ENCODE measurements around the gene CTDSPL.

- TF ChIP-seq PATZ1 (CRISPR knock-in tag; IDR thresholded peaks at IDR 0.05; ENCODE audit: borderline replicate concordance) (no peak), TSHZ2 (CRISPR knock-in tag; IDR thresholded peaks at IDR 0.05) (no peak), ZNF565 (CRISPR knock-in tag; conservative IDR thresholded peaks at IDR 0.05; ENCODE audit: low read depth) (no peak), ISL1 (CRISPR knock-in tag; IDR thresholded peaks at IDR 0.05) (no peak), ARNTL (CRISPR knock-in tag; IDR thresholded peaks at IDR 0.05; ENCODE audit: borderline replicate concordance, low read depth) (no peak), TOX (CRISPR knock-in tag; IDR thresholded peaks at IDR 0.05; ENCODE audit: borderline replicate concordance) (no peak), ZFP30 (CRISPR knock-in tag; IDR thresholded peaks at IDR 0.05) (no peak), SNAI2 (CRISPR knock-in tag; IDR thresholded peaks at IDR 0.05) (no peak), TCF4 (CRISPR knock-in tag; IDR thresholded peaks at IDR 0.05; ENCODE audit: borderline replicate concordance) (no peak), ESRRG (CRISPR knock-in tag; IDR thresholded peaks at IDR 0.05) (no peak), ZFP3 (CRISPR knock-in tag; IDR thresholded peaks at IDR 0.05) (no peak), ZNF8 (CRISPR knock-in tag; IDR thresholded peaks at IDR 0.05) (no peak), RARB (CRISPR knock-in tag; IDR thresholded peaks at IDR 0.05) (no peak), OSR1 (CRISPR knock-in tag; IDR thresholded peaks at IDR 0.05) (no peak)
These were observed 132.3 kb downstream of the CTDSPL start for GRCh38 chr3:37993820-37994638.

Measured in SK-N-SH treated with all-trans-retinoic acid at 6 μM for 48 hours (cell line).